H1 (cell line): ENCODE measurements around the gene CNN3. TPM values are rescaled to one million over a fixed set of nuclear protein-coding genes. Genes with fewer than 3 reads are reported as not detected.

Source experiments
- CTCF ChIA-PET: fragments of 300-600 bp; sonication (Branson Sonifier 250); formaldehyde crosslinking; loops from one replicate; lab custom pipeline; 2021; ENCODE audit not compliant: partially characterized antibody; lab: Charles Lee
- POLR2A ChIA-PET: fragments of 300-600 bp; sonication (Branson Sonifier 250); formaldehyde crosslinking; loops from one replicate; lab custom pipeline; 2021; ENCODE audit warnings: inconsistent platforms; ENCODE audit not compliant: partially characterized antibody; lab: Charles Lee
- DNase-seq, 2 experiments: peaks; one replicate each; pipeline versions ENCODE4 v3.0.0 to v3.0.0-alpha.2; 2010 to 2022; ENCODE audit warnings: low spot score in 2 of 2, low read depth in 1 of 2, mixed read lengths in 1 of 2
- FAIRE-seq: peaks from 2 replicates; lab custom pipeline; 2011; peaks lifted over from hg19 to GRCh38; lab: Jason Lieb, UNC
- H2AFZ ChIP-seq: 2 replicates; pipeline ENCODE4 v1.8.1; 2012; ENCODE audit warnings: low read length, inconsistent platforms
- H2AK5ac ChIP-seq: 2 replicates; pipeline ENCODE4 v1.6.1; 2013; ENCODE audit warnings: low read depth, low read length
- H2BK120ac ChIP-seq: replicated peaks from 2 replicates; pipeline ENCODE3; 2013; ENCODE audit warnings: low read depth, low read length, inconsistent platforms
- H2BK12ac ChIP-seq: 2 replicates; pipeline ENCODE4 v1.6.1; 2013; ENCODE audit warnings: low read depth, low read length
- H2BK15ac ChIP-seq: 2 replicates; pipeline ENCODE4 v1.6.1; 2013; ENCODE audit warnings: low read length
- H2BK20ac ChIP-seq: 2 replicates; pipeline ENCODE4 v1.6.1; 2013; ENCODE audit warnings: low read length
- H2BK5ac ChIP-seq: 2 replicates; pipeline ENCODE4 v1.6.1; 2013; ENCODE audit warnings: low read depth, low read length
- H3K14ac ChIP-seq: 2 replicates; pipeline ENCODE4 v1.6.1; 2013; ENCODE audit warnings: inconsistent platforms; ENCODE audit not compliant: insufficient read length
- H3K18ac ChIP-seq: 2 replicates; pipeline ENCODE4 v1.6.1; 2013; ENCODE audit warnings: low read length; ENCODE audit errors: extremely low read depth
- H3K23ac ChIP-seq: 2 replicates; pipeline ENCODE4 v1.6.1; 2013; ENCODE audit warnings: inconsistent platforms; ENCODE audit not compliant: insufficient read length
- H3K23me2 ChIP-seq: 2 replicates; pipeline ENCODE4 v1.6.1; 2013; ENCODE audit warnings: low read depth, low read length
- H3K27ac ChIP-seq: 2 replicates; pipeline ENCODE4 v1.6.1; 2011; ENCODE audit warnings: low read depth, low read length, inconsistent platforms
- H3K27me3 ChIP-seq, 4 experiments: replicated peaks in 1 of 4; 1 replicate in 1 of 4; 2 replicates in 3 of 4; pipeline versions ENCODE4 v1.6.1 to v1.8.1; 2011 to 2013; ENCODE audit warnings: low read length in 3 of 4, mild to moderate bottlenecking in 3 of 4, inconsistent platforms in 2 of 4, mixed read lengths in 2 of 4, moderate library complexity in 1 of 4; ENCODE audit not compliant: control insufficient read depth in 3 of 4, insufficient read depth in 3 of 4; ENCODE audit errors: extremely low read depth in 1 of 4
- H3K36me3 ChIP-seq, 4 experiments: 2 replicates each; pipeline versions ENCODE4 v1.6.1 to v1.8.1; 2011 to 2013; ENCODE audit warnings: mild to moderate bottlenecking in 4 of 4, low read length in 3 of 4, moderate library complexity in 2 of 4, control low read depth in 1 of 4, inconsistent platforms in 1 of 4; ENCODE audit not compliant: insufficient read depth in 4 of 4, control insufficient read depth in 2 of 4
- H3K4ac ChIP-seq: replicated peaks from 2 replicates; pipeline ENCODE3; 2013; ENCODE audit warnings: low read length, low read depth, mixed read lengths, inconsistent platforms; ENCODE audit not compliant: insufficient read length
- H3K4me1 ChIP-seq, 4 experiments: replicated peaks in 1 of 4; 1 replicate in 1 of 4; 2 replicates in 3 of 4; pipeline versions ENCODE4 v1.6.1 to v1.8.1; 2011 to 2013; ENCODE audit warnings: low read length in 3 of 4, inconsistent platforms in 2 of 4, mixed read lengths in 1 of 4; ENCODE audit not compliant: insufficient read depth in 4 of 4, control insufficient read depth in 3 of 4
- H3K4me2 ChIP-seq, 2 experiments: 2 replicates each; pipeline versions ENCODE4 v1.6.1 to v1.8.1; 2011 to 2013; ENCODE audit warnings: low read depth in 2 of 2, low read length in 2 of 2, control low read depth in 1 of 2, inconsistent platforms in 1 of 2, mild to moderate bottlenecking in 1 of 2; ENCODE audit not compliant: insufficient read depth in 1 of 2
- H3K4me3 ChIP-seq, 4 experiments: fragments of 200-600, 300-600 bp in 1 of 4; sonication (generic), shearing (Covaris generic), sonication (Bioruptor Twin) in 1 of 4; 2 replicates each; pipeline versions ENCODE4 v1.5.1 to v1.8.1; 2011 to 2016; ENCODE audit warnings: low read length in 4 of 4, low read depth in 3 of 4, control low read depth in 2 of 4, inconsistent platforms in 2 of 4, mild to moderate bottlenecking in 2 of 4, mixed read lengths in 1 of 4, moderate library complexity in 1 of 4; ENCODE audit not compliant: insufficient read depth in 2 of 4; ENCODE audit errors: extremely low read depth in 1 of 4
- H3K56ac ChIP-seq: replicated peaks from 2 replicates; pipeline ENCODE3; 2013; ENCODE audit warnings: low read depth, mild to moderate bottlenecking, mixed read lengths, low read length, inconsistent platforms; ENCODE audit not compliant: insufficient read length
- H3K79me1 ChIP-seq: 2 replicates; pipeline ENCODE4 v1.6.1; 2013; ENCODE audit warnings: low read depth, low read length, control low read depth
- H3K79me2 ChIP-seq, 2 experiments: 2 replicates each; pipeline versions ENCODE4 v1.6.1 to v1.8.1; 2012 to 2013; ENCODE audit warnings: low read length in 2 of 2, mild to moderate bottlenecking in 2 of 2, inconsistent platforms in 1 of 2; ENCODE audit not compliant: insufficient read depth in 2 of 2, control insufficient read depth in 1 of 2
- H3K9ac ChIP-seq, 4 experiments: replicated peaks in 1 of 4; 1 replicate in 1 of 4; 2 replicates in 3 of 4; pipeline versions ENCODE4 v1.6.1 to v1.8.1; 2011 to 2013; ENCODE audit warnings: low read depth in 3 of 4, low read length in 3 of 4, control low read depth in 2 of 4, mild to moderate bottlenecking in 2 of 4, moderate library complexity in 2 of 4, inconsistent platforms in 1 of 4; ENCODE audit errors: extremely low read depth in 1 of 4
- H3K9me3 ChIP-seq, 2 experiments: 2 replicates each; pipeline versions ENCODE4 v1.6.1 to v1.8.1; 2012 to 2013; ENCODE audit warnings: mild to moderate bottlenecking in 2 of 2, moderate library complexity in 2 of 2, control low read depth in 1 of 2, inconsistent platforms in 1 of 2, low read depth in 1 of 2, low read length in 1 of 2, mixed read lengths in 1 of 2; ENCODE audit not compliant: insufficient read depth in 2 of 2
- H4K20me1 ChIP-seq, 2 experiments: replicated peaks in 1 of 2; 2 replicates each; pipeline versions ENCODE3 to v1.8.1; 2011 to 2013; ENCODE audit warnings: inconsistent platforms in 2 of 2, low read length in 2 of 2, mild to moderate bottlenecking in 1 of 2; ENCODE audit not compliant: insufficient read depth in 2 of 2, control insufficient read depth in 1 of 2
- H4K5ac ChIP-seq: 2 replicates; pipeline ENCODE4 v1.6.1; 2013; ENCODE audit warnings: low read length, low read depth, mixed read lengths, inconsistent platforms; ENCODE audit not compliant: insufficient read length
- H4K8ac ChIP-seq: 2 replicates; pipeline ENCODE4 v1.8.0; 2013; ENCODE audit warnings: mild to moderate bottlenecking, moderate library complexity, low read length, inconsistent platforms; ENCODE audit not compliant: insufficient read depth; ENCODE audit errors: extremely low read depth
- H4K91ac ChIP-seq: replicated peaks from 2 replicates; pipeline ENCODE3; 2013; ENCODE audit warnings: low read length, mixed read lengths, inconsistent platforms; ENCODE audit not compliant: insufficient read length
- CEBPB ChIP-seq: IDR thresholded peaks from 2 replicates; pipeline ENCODE4 v1.6.1; 2012; ENCODE audit warnings: low read depth, low read length
- CHD1 ChIP-seq: IDR thresholded peaks from 2 replicates; pipeline ENCODE4 v1.6.1; 2012; ENCODE audit warnings: low read depth, low read length, improper control_type of control experiment
- CHD2 ChIP-seq: IDR thresholded peaks from 2 replicates; pipeline ENCODE4 v1.6.1; 2012; ENCODE audit warnings: low read length, improper control_type of control experiment
- EGR1 ChIP-seq: IDR thresholded peaks from 2 replicates; pipeline ENCODE4 v1.6.1; 2011; ENCODE audit warnings: low read depth, low read length, borderline replicate concordance
- HDAC2 ChIP-seq, 2 experiments: fragments of 300-600 bp in 1 of 2; sonication (generic) in 1 of 2; IDR thresholded peaks; 2 replicates each; pipeline ENCODE4 v1.6.1; 2011 to 2012; ENCODE audit warnings: low read depth in 2 of 2, low read length in 2 of 2, mild to moderate bottlenecking in 2 of 2, moderate library complexity in 2 of 2, borderline replicate concordance in 1 of 2, inconsistent platforms in 1 of 2
- RXRA ChIP-seq: IDR thresholded peaks from 2 replicates; pipeline ENCODE4 v1.6.1; 2011; ENCODE audit warnings: low read depth, mild to moderate bottlenecking, low read length, moderate library complexity; ENCODE audit not compliant: insufficient read depth
- WGBS, 2 experiments: shearing (Covaris generic) in 1 of 2; methylation state at CpG; one replicate each; pipeline versions ENCODE4 v1.1.6 to v1.1.7; 2013 to 2015; ENCODE audit warnings: low lambda C conversion rate in 2 of 2, mixed read lengths in 2 of 2, inconsistent platforms in 1 of 2, low coverage in 1 of 2, missing lambda C conversion rate in 1 of 2; ENCODE audit not compliant: insufficient replicate concordance in 2 of 2, insufficient coverage in 1 of 2, insufficient read length in 1 of 2; ENCODE audit errors: extremely low coverage in 1 of 2, missing lambda C conversion rate in 1 of 2; 5-methylcytosine and 5-hydroxymethylcytosine counted together
- polyA plus RNA-seq, 7 experiments: library from polyadenylated mRNA; depleted of rRNA in 3 of 7; stranded (reverse) in 5 of 7; unstranded in 2 of 7; fragments of >200 nt in 5 of 7; fragments of 200-250 nt in 2 of 7; gene quantifications; 1 replicate in 5 of 7; 2 replicates in 1 of 7; 4 replicates in 1 of 7; pipeline versions ENCODE4 v1.2.1 to v1.2.3, GENCODE V29; 2011 to 2013; ENCODE audit warnings: missing spikeins in 2 of 7, mixed read lengths in 2 of 7
- total RNA-seq: library from RNA; stranded (reverse); fragmentation: NEBNext Ultra II Directional; extraction: Animal tissue kit (Norgen Biotek cat#: 25700); gene quantifications from 2 replicates; pipeline ENCODE4 v1.2.1, GENCODE V29; 2021

Gene CNN3
- total and polyA plus RNA-seq, 2 of the 8 experiments (the other 6 are each of a cell fraction or from before 2014, with no cell fraction given), result 134 to 266 TPM

DNA sequence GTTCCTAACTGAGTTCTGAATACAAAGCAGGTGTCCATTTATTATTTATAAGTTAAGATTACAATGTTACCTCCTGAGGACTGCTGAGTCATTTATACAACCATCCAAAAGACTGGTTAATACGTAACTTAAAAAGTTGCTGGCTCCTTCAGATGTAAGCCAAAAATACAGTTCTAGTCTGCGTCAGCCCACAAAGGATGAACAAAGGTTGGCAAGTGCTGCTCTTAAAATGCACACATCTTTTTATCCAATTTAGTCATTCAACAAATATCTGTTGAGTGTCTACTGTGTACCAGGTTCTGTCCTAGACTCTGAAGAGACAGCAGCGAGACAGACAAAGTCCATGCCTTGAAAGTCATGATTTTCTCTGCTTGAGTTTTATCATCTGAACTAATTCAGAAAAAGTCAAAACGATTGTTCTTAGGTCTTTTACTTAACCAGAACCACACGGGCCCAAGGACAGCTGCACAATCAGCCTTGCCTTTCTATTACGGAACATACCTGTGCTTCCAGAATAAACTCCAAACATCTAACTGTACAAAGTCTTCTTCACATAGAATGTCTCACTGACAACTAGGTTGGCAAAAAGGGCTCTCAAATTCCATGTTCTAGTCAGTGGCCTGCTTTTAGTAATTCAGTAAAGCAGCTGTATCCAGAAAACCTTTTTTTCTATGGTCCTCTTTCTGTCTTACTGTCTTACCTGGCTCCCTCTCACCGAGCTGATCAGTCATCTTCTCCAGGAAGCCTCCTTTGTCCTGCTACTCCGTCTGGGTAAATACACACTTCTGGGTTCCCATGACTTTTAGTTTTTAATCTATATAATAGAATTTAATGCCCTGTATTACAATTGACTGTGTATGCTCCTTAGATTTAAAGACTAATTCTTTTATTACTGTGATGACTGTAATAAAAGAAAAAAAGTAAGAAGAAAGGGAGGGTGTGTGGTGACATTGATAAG lies 15.5 kb upstream of the CNN3 start:
- Histone ChIP-seq H3K36me3 (no peaks in the 10 kb centered on the region), H2BK15ac (no peak overlapping the region), H3K79me2 (no peaks in the 10 kb centered on the region), H2BK20ac (no peak overlapping the region; the same call in 1 of the 2 replicates), H3K27me3 (no peaks in the 10 kb centered on the region), H3K79me1 (no peaks in the 10 kb centered on the region), H2AK5ac (no peak overlapping the region), H3K27ac (no peak overlapping the region), H4K5ac (no peak overlapping the region), H2AFZ (no peak overlapping the region), H4K20me1 (no peaks in the 10 kb centered on the region), H2BK5ac (no peak overlapping the region), H3K23me2 (no peaks in the 10 kb centered on the region), H3K18ac (no peak overlapping the region), H3K4me2 (no peak overlapping the region), H3K23ac (no peak overlapping the region), H3K4me1 (peaks cover 0 to 4% (median 3%) of the 10 kb centered on the region in 4 experiments; a peak in 2 of 7 replicates), H2BK12ac (no peak overlapping the region), H3K4ac (no peak overlapping the region), H4K8ac (no peak overlapping the region), H3K9ac (no peak overlapping the region), H2BK120ac (no peak overlapping the region), H3K14ac (no peak overlapping the region), H4K91ac (no peak overlapping the region), H3K9me3 (no peaks in the 10 kb centered on the region), H3K56ac (no peak overlapping the region), H3K4me3 (no peak overlapping the region)
- FAIRE-seq, result no peak
- no peak for DNase-seq
- ChIA-PET POLR2A (no interaction called here), CTCF (interaction anchor here (4.9 kb wide), 1 partner anchor 88 kb away, joined by 20 read pairs; no protein-coding TSS in a partner anchor)
- TF ChIP-seq EGR1, result no peak
- TF ChIP-seq CEBPB, result no peak
- TF ChIP-seq CHD1, result no peak
- no peak for TF ChIP-seq RXRA
- TF ChIP-seq HDAC2 (IDR thresholded peaks at IDR 0.05; ENCODE audit: borderline replicate concordance in 1 of 2, low read depth in 2 of 2, low read length in 2 of 2), result no peak
- no peak for TF ChIP-seq CHD2
- WGBS, 2 experiments, result 87% methylated on average over 8 of the region's 8 CpGs; no CpG with 5 or more reads in 1 of the 2 experiments
